A673 (cell line): ENCODE measurements around the gene OTOG.

Experiments used
- CTCF ChIP-seq: fragments of 300-800, 200-600 bp; sonication (generic); conservative IDR thresholded peaks from 2 replicates; pipeline ENCODE4 v1.5.1; 2017; ENCODE audit warnings: low read depth, mild to moderate bottlenecking, antibody characterized with exemption, low read length, moderate library complexity, mixed read lengths
- EZH2 ChIP-seq: fragments of 200-600 bp; sonication (generic); IDR thresholded peaks from 2 replicates; pipeline ENCODE4 v1.6.1; 2017; ENCODE audit warnings: borderline replicate concordance, low read depth, mild to moderate bottlenecking, mixed read lengths, antibody characterized with exemption, low read length; ENCODE audit not compliant: poor library complexity, severe bottlenecking

GRCh38 chr11:17507773-17508172, 39.3 kb upstream of the OTOG start:
- no peak for TF ChIP-seq CTCF
- TF ChIP-seq EZH2, result no peak
